HG03520 (cell line): ENCODE results near the gene CTNNBIP1.

ENCODE experiments used
- ATAC-seq: cut with Tn5 transposase; IDR thresholded peaks from one replicate; pipeline ENCODE4 v1.9.1; 2021; ENCODE audit warnings: mild to moderate bottlenecking, moderate library complexity; ENCODE audit not compliant: unreplicated experiment

CTNNBIP1 gene

GRCh38 chr1:9859281-9860014 is 50.6 kb downstream of the CTNNBIP1 start:
- no peak for ATAC-seq

- no peak for ATAC-seq
These were observed 51.6 kb downstream of the CTNNBIP1 start for GRCh38 chr1:9858293-9859035.

GRCh38 chr1:9855186-9855585 is 54.9 kb downstream of the CTNNBIP1 start:
- ATAC-seq: no peak

GRCh38 chr1:9853249-9853595 is 56.8 kb downstream of the CTNNBIP1 start:
- ATAC-seq: no peak

GRCh38 chr1:9852410-9853248 is 57.4 kb downstream of the CTNNBIP1 start:
- ATAC-seq: no peak

- ATAC-seq: no peak
These were observed 58.1 kb downstream of the CTNNBIP1 start for GRCh38 chr1:9852004-9852403.

- ATAC-seq: no peak
These were observed 59.5 kb downstream of the CTNNBIP1 start for GRCh38 chr1:9850442-9851162.

GRCh38 chr1:9849691-9850441 is 60.2 kb downstream of the CTNNBIP1 start:
- no peak for ATAC-seq

GRCh38 chr1:9848022-9848421 is 62.0 kb downstream of the CTNNBIP1 start:
- no peak for ATAC-seq

- ATAC-seq: no peak
These were observed 62.8 kb downstream of the CTNNBIP1 start for GRCh38 chr1:9847269-9847668.

- no peak for ATAC-seq
These were observed 63.4 kb downstream of the CTNNBIP1 start for GRCh38 chr1:9846611-9847171.

GRCh38 chr1:9845914-9846313 is 64.2 kb downstream of the CTNNBIP1 start:
- no peak for ATAC-seq

- no peak for ATAC-seq
These were observed 65.3 kb downstream of the CTNNBIP1 start for GRCh38 chr1:9844756-9845155.

- no peak for ATAC-seq
These were observed 66.0 kb downstream of the CTNNBIP1 start for GRCh38 chr1:9844106-9844505.

GRCh38 chr1:9843576-9843945 is 66.5 kb downstream of the CTNNBIP1 start:
- no peak for ATAC-seq

GRCh38 chr1:9842781-9843575 is 67.1 kb downstream of the CTNNBIP1 start:
- ATAC-seq: no peak

- no peak for ATAC-seq
These were observed 67.9 kb downstream of the CTNNBIP1 start for GRCh38 chr1:9842073-9842711.

GRCh38 chr1:9841460-9841859 is 68.6 kb downstream of the CTNNBIP1 start:
- ATAC-seq: no peak

GRCh38 chr1:9840176-9840575 is 69.9 kb downstream of the CTNNBIP1 start:
- no peak for ATAC-seq
